Stimulated activated memory B cell treated with anti-CD40 and anti-IgM and Interleukin-4, amounts not matched to agents 10 μg/mL and 1 μg/mL and 100 μg/mL, for 72 hours (primary cell): ENCODE data around the gene SYP.

ENCODE experiments used
- ATAC-seq: fragments of 150-1000 bp; cut with Tn5 transposase; 2 replicates; pipeline ENCODE4 v1.10.0; 2021
- H3K27ac Mint-ChIP-seq: one replicate; pipeline ENCODE4 v1.8.0; 2022; ENCODE audit warnings: mild to moderate bottlenecking, mixed read lengths
- H3K27me3 Mint-ChIP-seq: one replicate; pipeline ENCODE4 v1.8.0; 2022; ENCODE audit warnings: mixed read lengths
- H3K36me3 Mint-ChIP-seq: one replicate; pipeline ENCODE4 v1.8.0; 2022; ENCODE audit warnings: mixed read lengths
- H3K4me1 Mint-ChIP-seq: one replicate; pipeline ENCODE4 v1.8.0; 2022; ENCODE audit warnings: mixed read lengths
- H3K4me3 Mint-ChIP-seq: one replicate; pipeline ENCODE4 v1.8.0; 2022; ENCODE audit warnings: mild to moderate bottlenecking, moderate library complexity, mixed read lengths
- H3K9me3 Mint-ChIP-seq: one replicate; pipeline ENCODE4 v1.8.0; 2022; ENCODE audit warnings: mixed read lengths

Gene SYP

DNA sequence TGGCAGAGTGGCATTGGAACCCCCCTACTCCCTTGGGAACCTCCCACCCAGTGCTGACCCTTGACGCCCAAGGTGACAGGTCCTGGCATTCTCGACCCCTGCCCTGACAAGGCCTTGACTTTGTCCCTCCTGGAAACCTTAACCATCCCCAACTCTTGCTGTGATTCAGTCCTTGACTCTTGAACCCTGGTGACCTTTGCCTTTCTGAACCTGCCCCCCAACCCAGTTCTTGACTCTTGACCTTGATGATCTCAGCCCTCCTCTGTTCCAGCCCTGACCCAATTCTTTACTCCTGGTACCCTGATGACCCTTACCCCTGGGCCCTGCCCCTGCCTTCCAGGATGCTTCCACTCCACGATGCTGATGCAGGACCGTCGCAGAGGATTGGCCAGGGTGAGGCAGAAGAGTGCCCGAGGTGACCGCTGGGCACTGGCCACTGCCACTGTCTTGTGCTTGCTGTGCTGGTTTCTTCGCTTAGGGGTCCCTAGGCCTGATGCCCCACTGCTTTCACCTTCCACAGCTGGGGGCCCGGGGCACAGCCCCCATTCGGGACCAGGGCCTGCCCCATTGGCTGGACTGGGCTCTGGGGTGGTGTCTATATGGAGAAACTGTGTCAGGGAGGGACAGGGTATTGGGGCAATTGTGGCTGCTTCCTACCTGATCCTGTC, 31.5 kb upstream of the SYP start:
- H3K4me3 Mint-ChIP-seq: peak overlapping the region; percentile 81
- ATAC-seq: no peak
- H3K4me1 Mint-ChIP-seq: peaks cover 23% of the 10 kb centered on the region
- H3K27ac Mint-ChIP-seq: peak overlapping the region; percentile 96
- H3K9me3 Mint-ChIP-seq: no peaks in the 10 kb centered on the region
- H3K36me3 Mint-ChIP-seq: no peaks in the 10 kb centered on the region
- H3K27me3 Mint-ChIP-seq: no peaks in the 10 kb centered on the region

DNA sequence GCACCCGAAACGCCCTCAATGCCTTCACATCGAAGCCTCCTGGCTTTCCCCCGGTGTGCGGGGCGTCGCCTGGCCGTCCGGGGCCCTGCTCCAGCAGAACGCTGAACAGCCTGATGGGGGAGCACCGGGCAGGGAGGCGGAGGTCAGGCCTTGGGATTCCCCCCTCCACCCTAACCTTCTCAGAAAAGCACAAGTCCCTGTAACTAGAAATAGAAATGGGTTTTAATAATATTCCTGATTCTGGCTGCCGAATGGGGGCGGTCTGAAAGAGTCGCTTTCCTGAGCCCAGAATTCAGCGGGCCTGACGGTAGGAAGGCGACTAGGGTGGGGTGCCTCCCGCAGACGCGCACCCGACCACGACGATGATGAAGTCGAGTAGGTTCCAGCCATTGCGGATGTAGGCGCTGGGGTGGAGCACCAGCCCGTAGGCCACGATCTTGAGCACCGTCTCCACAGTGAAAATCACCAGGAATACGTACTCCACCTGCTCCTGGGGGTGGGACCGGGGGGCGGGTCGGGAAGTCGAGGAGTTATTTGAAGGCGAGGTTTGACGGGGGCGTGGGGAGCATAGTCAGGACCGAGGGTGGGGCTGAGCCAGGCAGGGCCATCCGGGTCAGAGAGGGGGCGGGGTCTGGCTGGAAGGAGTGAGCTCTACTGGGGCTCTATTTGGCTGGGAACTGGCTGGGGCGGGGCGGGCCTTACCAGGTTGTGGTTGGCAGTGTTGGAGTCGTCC, 30.7 kb upstream of the SYP start:
- Mint-ChIP-seq H3K27me3 (no peaks in the 10 kb centered on the region), H3K4me3 (peak overlapping the region; percentile 81), H3K9me3 (no peaks in the 10 kb centered on the region), H3K4me1 (peaks cover 18% of the 10 kb centered on the region), H3K27ac (peak overlapping the region; percentile 96), H3K36me3 (no peaks in the 10 kb centered on the region)
- ATAC-seq: peak; percentile 92

DNA sequence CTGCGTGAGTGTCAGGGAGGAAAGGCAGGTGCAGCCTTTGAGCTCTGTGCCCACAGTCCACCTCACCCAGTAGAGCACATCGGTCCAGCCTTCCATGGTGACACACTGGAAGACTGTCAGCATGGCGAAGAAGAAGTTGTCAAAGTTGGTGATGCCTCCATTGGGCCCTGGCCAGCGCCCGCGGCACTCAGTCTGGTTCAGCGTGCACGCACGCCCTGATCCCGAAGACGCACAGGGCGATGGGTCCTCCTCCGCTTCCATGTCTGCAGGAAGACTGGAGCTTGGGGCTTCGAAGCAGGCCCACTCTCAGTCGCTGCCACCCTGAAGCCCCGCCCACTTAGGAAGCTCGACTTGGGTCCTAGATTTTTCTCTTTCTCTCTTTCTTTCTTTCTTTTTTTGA, 28.2 kb upstream of the SYP start:
- Mint-ChIP-seq H3K9me3 (peaks cover 6% of the 10 kb centered on the region), H3K36me3 (no peaks in the 10 kb centered on the region), H3K4me3 (no peak overlapping the region), H3K4me1 (peaks cover 18% of the 10 kb centered on the region), H3K27ac (no peak overlapping the region), H3K27me3 (peaks cover 19% of the 10 kb centered on the region)
- ATAC-seq: no peak

DNA sequence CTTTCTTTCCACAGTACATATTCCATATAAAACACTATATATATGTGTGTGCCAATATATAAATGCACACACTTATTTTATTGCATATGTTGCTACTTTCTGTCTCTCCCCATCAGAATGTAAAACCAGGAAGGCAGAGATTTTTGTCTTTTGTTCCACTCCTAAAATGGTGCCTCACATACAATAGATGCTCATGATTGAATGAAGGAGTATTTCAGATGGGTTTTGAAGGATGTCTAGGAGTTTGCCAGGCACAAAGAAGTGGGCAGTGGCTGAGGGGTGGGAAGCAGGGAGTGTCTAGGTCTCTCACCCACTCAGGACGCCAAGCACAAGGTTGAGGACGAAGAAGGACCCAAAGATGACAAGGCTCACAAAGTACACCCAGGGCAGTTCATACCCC, 27.7 kb upstream of the SYP start:
- Mint-ChIP-seq H3K27me3 (peaks cover 24% of the 10 kb centered on the region), H3K27ac (no peak overlapping the region), H3K4me1 (peaks cover 18% of the 10 kb centered on the region), H3K36me3 (no peaks in the 10 kb centered on the region), H3K4me3 (no peak overlapping the region), H3K9me3 (peaks cover 6% of the 10 kb centered on the region)
- no peak for ATAC-seq

DNA sequence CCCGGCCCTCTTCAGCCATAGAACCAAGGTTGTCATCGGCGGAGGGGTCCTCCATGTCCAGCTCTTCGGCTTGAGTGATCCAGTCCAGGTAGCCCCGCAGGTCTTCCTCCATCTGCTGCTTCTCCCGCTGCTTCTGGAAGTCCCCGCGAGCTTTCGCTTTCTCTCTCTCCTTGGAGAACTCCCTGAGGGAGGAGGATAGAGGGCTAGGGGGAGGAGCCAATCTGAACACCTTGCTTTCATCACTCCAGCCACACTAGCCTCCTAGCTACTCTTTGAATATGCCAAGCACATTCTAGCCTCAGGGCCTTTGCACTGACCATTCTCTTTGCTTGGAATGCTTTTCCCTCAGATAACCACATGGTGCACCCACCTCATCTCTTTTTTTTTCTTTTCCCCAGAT, 27.0 kb upstream of the SYP start:
- ATAC-seq: no peak
- Mint-ChIP-seq H3K4me1 (peaks cover 19% of the 10 kb centered on the region), H3K36me3 (no peaks in the 10 kb centered on the region), H3K27me3 (peaks cover 29% of the 10 kb centered on the region), H3K9me3 (peaks cover 6% of the 10 kb centered on the region), H3K4me3 (no peak overlapping the region), H3K27ac (no peak overlapping the region)

DNA sequence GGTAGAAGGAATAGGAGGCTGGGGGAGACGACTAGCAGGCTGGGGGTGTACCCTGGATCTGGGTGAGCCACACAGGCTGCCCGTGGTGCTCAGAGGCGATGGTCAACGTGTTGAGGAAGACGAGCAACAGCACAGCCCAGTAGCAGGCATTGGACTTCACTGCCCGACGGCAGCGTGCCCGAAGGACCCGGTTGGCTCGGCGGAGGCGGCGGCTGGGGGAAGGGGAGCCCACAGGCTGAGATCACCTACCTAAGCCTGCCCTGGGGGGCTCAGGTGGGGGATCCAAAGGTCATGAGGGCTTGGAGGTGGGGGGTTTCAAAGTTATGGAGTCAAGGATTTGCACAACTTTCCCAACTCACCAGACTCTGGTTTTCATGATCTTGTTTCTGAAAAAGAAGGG, 25.9 kb upstream of the SYP start:
- no peaks in the 10 kb centered on the region for H3K36me3 Mint-ChIP-seq
- H3K27ac Mint-ChIP-seq: no peak overlapping the region

DNA sequence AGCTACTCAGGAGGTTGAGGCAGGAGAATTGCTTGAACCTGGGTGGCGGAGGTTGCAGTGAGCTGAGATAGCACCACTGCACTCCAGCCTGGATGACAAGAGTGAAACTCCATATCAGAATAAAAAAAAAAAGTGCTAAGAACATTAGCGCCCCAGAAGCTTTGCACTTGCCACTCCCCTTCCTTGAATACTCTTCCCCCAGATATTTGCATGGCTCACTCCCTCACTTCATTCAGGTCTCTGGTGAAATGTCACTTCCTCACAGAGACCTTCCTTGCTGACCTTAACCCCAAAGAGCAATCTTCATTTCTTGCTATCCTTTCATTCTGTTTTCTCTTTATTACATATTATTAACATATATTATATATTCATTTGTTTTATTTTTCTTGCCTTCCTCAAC, 21.9 kb upstream of the SYP start:
- ATAC-seq: no peak
- Mint-ChIP-seq H3K27ac (no peak overlapping the region), H3K4me1 (peaks cover 7% of the 10 kb centered on the region), H3K36me3 (no peaks in the 10 kb centered on the region), H3K4me3 (no peak overlapping the region), H3K9me3 (peaks cover 6% of the 10 kb centered on the region), H3K27me3 (peaks cover 29% of the 10 kb centered on the region)

More for the DNA sequence above, 25.9 kb upstream of the SYP start:
- no peak for ATAC-seq
- H3K4me1 Mint-ChIP-seq: peaks cover 12% of the 10 kb centered on the region
- H3K27me3 Mint-ChIP-seq: peaks cover 29% of the 10 kb centered on the region
- H3K4me3 Mint-ChIP-seq: no peak overlapping the region
- peaks cover 6% of the 10 kb centered on the region for H3K9me3 Mint-ChIP-seq

DNA sequence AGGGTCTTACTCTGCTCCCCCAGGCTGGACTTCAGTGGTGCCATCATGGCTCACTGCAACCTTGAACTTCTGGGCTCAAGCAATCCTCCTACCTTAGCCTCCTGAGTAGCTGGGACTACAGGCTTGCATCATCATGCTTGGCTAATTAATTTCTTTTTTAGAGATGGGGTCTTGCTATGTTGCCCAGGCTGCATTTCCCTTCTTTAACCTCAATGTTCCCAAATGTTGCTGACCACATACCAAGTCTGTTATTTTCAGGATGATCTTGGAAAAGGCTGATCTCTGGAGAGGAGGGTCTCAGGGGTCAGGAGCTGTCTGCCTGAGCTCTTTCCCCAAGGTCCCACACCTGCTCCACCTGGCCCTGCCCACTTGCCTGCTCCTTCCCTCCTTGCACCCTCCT, 20.1 kb upstream of the SYP start:
- no peak for ATAC-seq
- H3K9me3 Mint-ChIP-seq: peaks cover 6% of the 10 kb centered on the region
- no peaks in the 10 kb centered on the region for H3K36me3 Mint-ChIP-seq
- H3K27me3 Mint-ChIP-seq: peaks cover 36% of the 10 kb centered on the region
- peaks cover 7% of the 10 kb centered on the region for H3K4me1 Mint-ChIP-seq
- H3K27ac Mint-ChIP-seq: no peak overlapping the region
- H3K4me3 Mint-ChIP-seq: no peak overlapping the region

DNA sequence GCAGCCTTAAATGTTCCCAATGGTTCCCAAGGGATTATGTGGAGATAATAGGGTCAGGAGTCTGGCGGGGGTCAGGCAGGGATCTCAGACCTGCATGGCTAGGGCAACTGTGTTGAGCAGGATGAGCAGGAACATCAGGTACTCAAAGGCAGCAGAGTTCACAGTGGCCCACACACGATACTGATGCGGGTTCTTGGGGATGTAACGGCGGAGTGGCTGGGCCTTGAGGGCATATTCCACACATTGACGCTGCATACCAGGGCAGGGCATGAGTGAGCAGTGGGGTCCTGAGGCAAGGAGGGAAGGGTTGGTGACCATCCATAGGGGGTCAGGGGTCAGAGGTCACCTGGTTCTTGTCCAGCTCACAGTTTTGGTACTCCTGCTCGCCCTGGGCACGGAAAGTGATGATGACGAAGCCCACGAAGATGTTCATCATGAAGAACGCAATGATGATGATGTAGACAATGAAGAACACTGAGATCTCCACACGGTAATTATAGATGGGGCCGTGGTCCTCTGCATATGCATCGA, 15.1 kb upstream of the SYP start:
- H3K9me3 Mint-ChIP-seq: peaks cover 6% of the 10 kb centered on the region
- no peaks in the 10 kb centered on the region for H3K4me1 Mint-ChIP-seq
- no peak overlapping the region for H3K4me3 Mint-ChIP-seq
- no peak for ATAC-seq
- H3K27me3 Mint-ChIP-seq: peaks cover 8% of the 10 kb centered on the region
- H3K36me3 Mint-ChIP-seq: no peaks in the 10 kb centered on the region
- H3K27ac Mint-ChIP-seq: no peak overlapping the region

DNA sequence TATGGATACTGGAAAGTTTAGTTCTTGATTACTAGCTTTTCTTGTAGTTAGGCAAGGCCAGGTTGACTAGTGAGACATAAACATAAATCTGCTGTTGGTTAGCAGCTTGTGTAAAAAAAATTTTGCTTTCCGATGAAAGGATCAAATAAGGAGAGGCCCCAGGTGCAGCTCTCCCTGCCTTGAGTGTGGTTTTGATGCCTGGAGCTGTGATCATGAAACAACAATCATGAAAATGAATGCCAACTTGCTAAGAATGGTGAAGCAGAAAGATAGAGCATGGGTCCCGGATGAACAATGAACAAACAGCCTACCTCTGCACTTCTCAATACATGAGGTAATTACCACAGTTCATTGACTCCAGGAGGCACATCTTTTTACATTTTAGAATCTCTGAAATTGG, 14.4 kb upstream of the SYP start:
- Mint-ChIP-seq H3K27ac (no peak overlapping the region), H3K4me1 (no peaks in the 10 kb centered on the region), H3K4me3 (no peak overlapping the region), H3K36me3 (no peaks in the 10 kb centered on the region), H3K27me3 (peaks cover 8% of the 10 kb centered on the region), H3K9me3 (peaks cover 6% of the 10 kb centered on the region)
- ATAC-seq: no peak

DNA sequence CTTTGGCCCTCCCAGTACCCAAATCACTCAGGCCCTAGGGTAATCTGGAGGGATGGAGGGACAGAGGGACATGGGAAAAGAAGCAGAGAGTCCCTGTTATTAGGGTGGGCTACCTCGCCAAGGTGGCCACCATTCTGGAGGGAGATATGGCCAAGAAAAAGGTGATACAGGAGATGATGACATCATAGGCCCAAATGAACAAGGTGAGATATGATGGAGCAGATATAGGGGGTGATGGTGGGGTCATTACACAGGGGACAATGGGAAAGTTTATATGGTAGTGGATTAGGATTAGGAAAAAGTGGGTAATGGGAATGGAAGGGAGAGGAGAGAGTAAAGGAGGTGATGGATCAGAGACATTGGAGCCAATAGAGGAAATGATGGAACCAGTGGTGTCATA, 12.9 kb upstream of the SYP start:
- H3K36me3 Mint-ChIP-seq: no peaks in the 10 kb centered on the region
- ATAC-seq: no peak
- no peak overlapping the region for H3K4me3 Mint-ChIP-seq
- H3K27me3 Mint-ChIP-seq: peaks cover 8% of the 10 kb centered on the region
- peaks cover 6% of the 10 kb centered on the region for H3K9me3 Mint-ChIP-seq
- no peaks in the 10 kb centered on the region for H3K4me1 Mint-ChIP-seq
- H3K27ac Mint-ChIP-seq: no peak overlapping the region

DNA sequence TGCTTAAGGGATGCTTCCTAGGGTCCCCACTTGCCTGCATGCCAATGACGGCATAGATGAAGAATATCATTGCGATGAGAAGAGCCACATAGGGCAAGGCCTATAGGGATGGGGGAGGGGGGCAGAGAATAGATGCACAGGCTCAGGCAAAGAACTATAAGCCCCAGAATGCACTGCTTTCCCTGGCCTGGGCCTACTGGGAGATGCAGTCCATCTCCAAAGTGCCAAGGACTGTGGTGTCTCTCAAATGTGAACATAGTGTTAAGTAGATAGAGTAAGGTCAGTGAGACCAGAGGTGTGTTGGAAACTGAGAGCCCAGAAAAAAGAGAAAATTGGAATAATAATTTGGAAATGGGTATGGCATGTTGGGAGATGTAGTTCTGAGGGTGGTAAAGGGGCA, 12.2 kb upstream of the SYP start:
- Mint-ChIP-seq H3K9me3 (peaks cover 6% of the 10 kb centered on the region), H3K27ac (no peak overlapping the region), H3K4me1 (no peaks in the 10 kb centered on the region), H3K27me3 (peaks cover 8% of the 10 kb centered on the region), H3K36me3 (no peaks in the 10 kb centered on the region), H3K4me3 (no peak overlapping the region)
- no peak for ATAC-seq

DNA sequence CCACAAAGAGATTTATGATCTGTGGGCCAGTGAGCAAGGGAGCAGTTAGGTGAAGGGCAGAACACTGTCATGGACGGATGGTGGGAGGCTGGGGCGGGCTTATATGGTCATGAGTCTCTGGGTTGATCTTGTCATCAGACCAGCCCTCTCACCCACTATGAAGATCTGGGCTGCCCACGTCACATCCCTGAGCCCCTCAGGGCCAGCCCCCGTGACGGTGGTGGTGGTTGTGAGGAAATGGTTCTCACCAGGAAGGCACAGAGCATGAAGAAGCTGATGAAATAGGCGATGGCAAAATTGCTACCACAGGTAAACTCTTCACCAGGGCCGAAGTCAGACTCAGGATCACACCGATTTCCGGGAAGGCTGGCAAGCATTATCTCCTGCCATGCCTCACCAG, 11.1 kb upstream of the SYP start:
- H3K4me1 Mint-ChIP-seq: no peaks in the 10 kb centered on the region
- H3K9me3 Mint-ChIP-seq: peaks cover 6% of the 10 kb centered on the region
- peaks cover 7% of the 10 kb centered on the region for H3K27me3 Mint-ChIP-seq
- no peaks in the 10 kb centered on the region for H3K36me3 Mint-ChIP-seq
- H3K27ac Mint-ChIP-seq: no peak overlapping the region
- no peak overlapping the region for H3K4me3 Mint-ChIP-seq
- no peak for ATAC-seq

DNA sequence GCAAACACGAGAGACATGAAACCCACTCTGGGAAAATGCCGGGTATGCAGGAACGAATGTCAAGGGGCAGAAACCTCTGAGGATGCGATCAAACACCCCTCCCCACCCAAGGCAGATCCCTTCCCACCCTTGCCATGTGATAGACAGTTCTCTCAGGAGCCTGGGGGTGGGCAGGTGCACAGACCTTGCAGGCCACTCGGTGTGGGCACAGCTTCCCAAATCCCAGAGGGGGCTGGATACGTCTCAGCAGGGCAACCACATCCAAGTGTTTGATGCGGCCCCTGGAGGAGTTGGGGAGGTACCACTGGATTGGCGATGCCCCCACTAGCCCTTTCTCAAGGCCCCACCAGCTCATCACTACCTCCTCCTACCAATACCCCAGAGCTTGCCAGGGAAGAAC, 10.4 kb upstream of the SYP start:
- Mint-ChIP-seq H3K27ac (no peak overlapping the region), H3K4me1 (no peaks in the 10 kb centered on the region), H3K27me3 (no peaks in the 10 kb centered on the region), H3K9me3 (peaks cover 6% of the 10 kb centered on the region), H3K4me3 (no peak overlapping the region), H3K36me3 (no peaks in the 10 kb centered on the region)
- ATAC-seq: no peak

DNA sequence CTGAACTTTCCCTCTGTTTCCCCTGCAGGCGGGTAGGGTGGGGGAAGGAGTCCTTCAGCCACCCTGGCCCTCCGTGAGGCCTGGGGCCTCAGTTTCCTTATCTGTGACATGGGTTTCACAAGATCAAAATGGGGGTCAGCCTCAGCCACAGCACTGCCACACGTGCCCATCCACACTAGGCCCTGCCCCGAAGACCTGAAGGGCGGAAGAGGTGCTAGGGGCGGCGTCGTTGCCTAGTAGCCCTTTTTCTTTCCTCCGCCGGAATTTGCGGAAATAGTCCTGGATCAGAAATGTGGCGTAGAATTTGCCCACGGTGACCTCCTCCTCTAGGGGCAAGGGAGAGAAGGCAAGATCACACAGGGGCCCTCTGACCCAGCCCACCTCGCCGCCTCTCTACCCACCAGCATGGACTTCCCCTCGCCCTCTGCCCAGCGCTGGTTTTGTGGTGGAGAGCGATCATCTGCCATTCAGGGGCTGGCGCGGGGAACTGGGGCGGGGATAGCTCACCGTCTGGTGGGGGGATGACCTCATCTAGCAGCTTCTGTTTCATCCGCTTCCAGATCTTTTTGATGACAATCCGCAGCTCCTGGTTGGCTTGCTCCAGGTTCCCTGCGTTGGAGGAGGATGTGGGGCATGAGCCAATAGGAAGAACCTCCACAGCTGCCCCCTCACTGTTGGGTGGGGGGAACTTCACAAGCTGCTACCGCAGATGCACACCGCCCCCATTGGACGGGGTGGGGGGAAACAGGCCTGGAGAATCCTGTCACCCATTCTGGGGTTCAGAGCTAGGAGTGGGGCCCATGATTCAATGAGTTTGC, 9.7 kb upstream of the SYP start:
- no peaks in the 10 kb centered on the region for H3K27me3 Mint-ChIP-seq
- no peak for ATAC-seq
- no peak overlapping the region for H3K27ac Mint-ChIP-seq
- peaks cover 6% of the 10 kb centered on the region for H3K9me3 Mint-ChIP-seq
- H3K36me3 Mint-ChIP-seq: no peaks in the 10 kb centered on the region
- no peak overlapping the region for H3K4me3 Mint-ChIP-seq
- H3K4me1 Mint-ChIP-seq: no peaks in the 10 kb centered on the region
